ES-I3 (cell line): ENCODE data around the gene VPS41.

Experiments used
- H3K36me3 ChIP-seq: 2 replicates; pipeline ENCODE4 v1.6.1; 2013; ENCODE audit warnings: mild to moderate bottlenecking, low read length, control low read depth, moderate library complexity; ENCODE audit not compliant: insufficient read depth
- H3K4me1 ChIP-seq: 2 replicates; pipeline ENCODE4 v1.6.1; 2013; ENCODE audit warnings: mild to moderate bottlenecking, control low read depth, low read length; ENCODE audit not compliant: insufficient read depth
- H3K9ac ChIP-seq: 2 replicates; pipeline ENCODE4 v1.6.1; 2013; ENCODE audit warnings: low read depth, mild to moderate bottlenecking, low read length, moderate library complexity
- H3K9me3 ChIP-seq: 2 replicates; pipeline ENCODE4 v1.6.1; 2013; ENCODE audit warnings: mild to moderate bottlenecking, low read length, moderate library complexity; ENCODE audit not compliant: control insufficient read depth, insufficient read depth

Gene VPS41

GRCh38 chr7:38781991-38782390, 127.0 kb downstream of the VPS41 start:
- Histone ChIP-seq H3K36me3 (no peaks in the 10 kb centered on the region), H3K9ac (no peak overlapping the region), H3K9me3 (no peaks in the 10 kb centered on the region), H3K4me1 (no peaks in the 10 kb centered on the region)

GRCh38 chr7:38777609-38778008, 131.4 kb downstream of the VPS41 start:
- Histone ChIP-seq H3K4me1 (no peaks in the 10 kb centered on the region), H3K36me3 (no peaks in the 10 kb centered on the region), H3K9me3 (no peaks in the 10 kb centered on the region), H3K9ac (no peak overlapping the region)

GRCh38 chr7:38775506-38776175, 133.3 kb downstream of the VPS41 start:
- Histone ChIP-seq H3K4me1 (no peaks in the 10 kb centered on the region), H3K9me3 (no peaks in the 10 kb centered on the region), H3K9ac (no peak overlapping the region), H3K36me3 (no peaks in the 10 kb centered on the region)

- no peaks in the 10 kb centered on the region for H3K4me1 ChIP-seq
- no peak overlapping the region for H3K9ac ChIP-seq
- H3K9me3 ChIP-seq = no peaks in the 10 kb centered on the region
- H3K36me3 ChIP-seq = peaks cover 6% of the 10 kb centered on the region; the same call in 1 of the 2 replicates
Measured at GRCh38 chr7:38773430-38773829, 135.6 kb downstream of the VPS41 start.

- H3K36me3 ChIP-seq = 0 out of 2 replicates have a peak, but pooled peaks cover 2% of the 10 kb centered on the region
- H3K4me1 ChIP-seq = peaks cover 11% of the 10 kb centered on the region
- H3K9ac ChIP-seq = no peak overlapping the region
- H3K9me3 ChIP-seq = no peaks in the 10 kb centered on the region
Measured at GRCh38 chr7:38760226-38760625, 148.8 kb downstream of the VPS41 start.

- Histone ChIP-seq H3K4me1 (peaks cover 11% of the 10 kb centered on the region), H3K9me3 (no peaks in the 10 kb centered on the region), H3K36me3 (0 out of 2 replicates have a peak, but pooled peaks cover 6% of the 10 kb centered on the region), H3K9ac (no peak overlapping the region)
Measured at GRCh38 chr7:38759028-38759427, 150.0 kb downstream of the VPS41 start.

- Histone ChIP-seq H3K9me3 (no peaks in the 10 kb centered on the region), H3K9ac (no peak overlapping the region), H3K4me1 (peaks cover 11% of the 10 kb centered on the region), H3K36me3 (0 out of 2 replicates have a peak, but pooled peaks cover 6% of the 10 kb centered on the region)
Measured at GRCh38 chr7:38757931-38758330, 151.1 kb downstream of the VPS41 start.

- Histone ChIP-seq H3K9me3 (no peaks in the 10 kb centered on the region), H3K36me3 (0 out of 2 replicates have a peak, but pooled peaks cover 6% of the 10 kb centered on the region), H3K4me1 (peaks cover 19% of the 10 kb centered on the region), H3K9ac (no peak overlapping the region)
Measured at GRCh38 chr7:38756521-38756920, 152.5 kb downstream of the VPS41 start.

GRCh38 chr7:38753347-38753746, 155.6 kb downstream of the VPS41 start:
- no peak overlapping the region for H3K9ac ChIP-seq
- H3K4me1 ChIP-seq = peaks cover 9% of the 10 kb centered on the region; the same call in 1 of the 2 replicates
- H3K9me3 ChIP-seq = no peaks in the 10 kb centered on the region
- 0 out of 2 replicates have a peak, but pooled peaks cover 6% of the 10 kb centered on the region for H3K36me3 ChIP-seq

- Histone ChIP-seq H3K9me3 (no peaks in the 10 kb centered on the region), H3K36me3 (0 out of 2 replicates have a peak, but pooled peaks cover 4% of the 10 kb centered on the region), H3K9ac (no peak overlapping the region), H3K4me1 (peaks cover 9% of the 10 kb centered on the region; the same call in 1 of the 2 replicates)
Measured at GRCh38 chr7:38751416-38751815, 157.6 kb downstream of the VPS41 start.

- H3K36me3 ChIP-seq = no peaks in the 10 kb centered on the region
Measured at GRCh38 chr7:38748056-38748610, 160.9 kb downstream of the VPS41 start.

GRCh38 chr7:38746438-38746837, 162.6 kb downstream of the VPS41 start:
- no peaks in the 10 kb centered on the region for H3K4me1 ChIP-seq
- no peak overlapping the region for H3K9ac ChIP-seq
- H3K36me3 ChIP-seq = 0 out of 2 replicates have a peak, but pooled peaks cover 4% of the 10 kb centered on the region
- no peaks in the 10 kb centered on the region for H3K9me3 ChIP-seq

More at GRCh38 chr7:38748056-38748610, 160.9 kb downstream of the VPS41 start:
- H3K9ac ChIP-seq = no peak overlapping the region
- H3K4me1 ChIP-seq = peaks cover 9% of the 10 kb centered on the region; the same call in 1 of the 2 replicates
- no peaks in the 10 kb centered on the region for H3K9me3 ChIP-seq

GRCh38 chr7:38744746-38745145, 164.2 kb downstream of the VPS41 start:
- Histone ChIP-seq H3K4me1 (no peaks in the 10 kb centered on the region), H3K9me3 (no peaks in the 10 kb centered on the region), H3K36me3 (peaks cover 4% of the 10 kb centered on the region; the same call in 1 of the 2 replicates), H3K9ac (no peak overlapping the region)

- H3K9me3 ChIP-seq = no peaks in the 10 kb centered on the region
- no peak overlapping the region for H3K9ac ChIP-seq
- no peaks in the 10 kb centered on the region for H3K4me1 ChIP-seq
- H3K36me3 ChIP-seq = peaks cover 4% of the 10 kb centered on the region; the same call in 1 of the 2 replicates
Measured at GRCh38 chr7:38743899-38744298, 165.1 kb downstream of the VPS41 start.

GRCh38 chr7:38740041-38740440, 168.9 kb downstream of the VPS41 start:
- Histone ChIP-seq H3K4me1 (no peaks in the 10 kb centered on the region), H3K9me3 (no peaks in the 10 kb centered on the region), H3K36me3 (peaks cover 4% of the 10 kb centered on the region; the same call in 1 of the 2 replicates), H3K9ac (no peak overlapping the region)
